ENCODE data around the gene PPM1L. TPM values are rescaled to one million over a fixed set of nuclear protein-coding genes. Genes with fewer than 3 reads are reported as not detected.

Gene PPM1L
- total RNA-seq, 1 experiment from 2014 or later, result 13.2 TPM

DNA sequence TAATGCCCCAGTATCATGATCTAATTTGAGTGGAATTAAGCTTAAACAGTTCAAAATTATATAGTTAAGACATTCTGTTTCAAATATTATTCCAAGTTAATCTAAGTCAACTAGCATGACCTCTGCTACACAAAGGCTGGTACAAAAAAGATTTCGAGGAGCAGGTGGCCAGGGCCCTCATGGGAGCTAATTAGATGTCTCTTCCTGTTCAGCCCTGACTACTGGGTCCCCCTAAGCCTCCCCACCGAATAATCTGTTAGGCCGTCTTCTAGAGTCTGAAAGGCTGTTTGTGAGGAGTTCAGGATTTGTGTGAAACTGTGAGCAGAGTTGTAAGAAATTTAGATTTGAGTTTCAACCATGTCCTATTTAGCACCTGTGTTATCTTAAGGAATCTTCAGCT lies 75.4 kb downstream of the PPM1L start:
- Histone ChIP-seq H3K27me3 (ENCODE audit: insufficient read depth, low read length) (no peaks in the 10 kb centered on the region), H3K36me3 (ENCODE audit: control insufficient read depth in 1 of 2, insufficient read depth in 2 of 2, low read length in 2 of 2) (no peaks in the 10 kb centered on the region), H3K79me2 (ENCODE audit: insufficient read depth, low read length) (no peaks in the 10 kb centered on the region), H3K4me1 (ENCODE audit: control insufficient read depth in 1 of 2, insufficient read depth in 2 of 2, low read length in 2 of 2) (no peaks in the 10 kb centered on the region), H3K9me2 (ENCODE audit: insufficient read depth) (no peaks in the 10 kb centered on the region), H3K4me2 (ENCODE audit: low read length) (no peak overlapping the region), H3K4me3 (replicated peaks in 1 of 2; ENCODE audit: low read depth in 1 of 2, low read length in 2 of 2) (no peak overlapping the region), H4K20me1 (ENCODE audit: insufficient read depth) (no peaks in the 10 kb centered on the region), H2AFZ (ENCODE audit: low read depth, low read length, poor library complexity, severe bottlenecking) (no peak overlapping the region), H3K9ac (ENCODE audit: low read length) (no peak overlapping the region), H3K27ac (ENCODE audit: low read depth, low read length) (no peak overlapping the region), H3K9me3 (ENCODE audit: control insufficient read depth in 1 of 2, insufficient read depth in 1 of 2, low read depth in 1 of 2, low read length in 2 of 2) (no peaks in the 10 kb centered on the region)
- DNase-seq (ENCODE audit: low read depth, low spot score) (no peak), ATAC-seq (no peak)
- ChIA-PET RAD21 (ENCODE audit: low non-redundant PET in 1 of 2, low total read pairs in 2 of 2, uncharacterized antibody in 2 of 2, unreplicated experiment in 2 of 2) (no interaction called here), POLR2A (interaction anchor here (1.1 kb wide), 1 partner anchor 19 kb away, joined by 3 read pairs; no protein-coding TSS in a partner anchor), CTCF (no interaction called here)
- BruUV-seq (replicated peaks), result no TSS peak
- intact Hi-C loops (cut with micrococcal nuclease), result no loop called here
- TF ChIP-seq CBX3 (IDR thresholded peaks at IDR 0.05; ENCODE audit: low read depth) (no peak), YY1 (IDR thresholded peaks at IDR 0.05; ENCODE audit: extremely low read depth, insufficient replicate concordance, low read depth, low read length) (no peak), ZFX (IDR thresholded peaks at IDR 0.05) (no peak), EZH2 (IDR thresholded peaks at IDR 0.05) (no peak), POLR2A (IDR thresholded peaks at IDR 0.05; ENCODE audit: borderline replicate concordance, extremely low read depth, insufficient read depth, insufficient read length) (no peak), SP1 (IDR thresholded peaks at IDR 0.05; ENCODE audit: low read depth) (no peak), ZNF274 (IDR thresholded peaks at IDR 0.05; ENCODE audit: low read depth, low read length) (no peak), SIN3A (IDR thresholded peaks at IDR 0.05; ENCODE audit: low read depth) (no peak), EGR1 (IDR thresholded peaks at IDR 0.05; ENCODE audit: low read depth) (no peak), RAD21 (IDR thresholded peaks at IDR 0.05; ENCODE audit: low read depth) (no peak), JUND (IDR thresholded peaks at IDR 0.05) (no peak)
- TF ChIP-seq, protein P1, sequence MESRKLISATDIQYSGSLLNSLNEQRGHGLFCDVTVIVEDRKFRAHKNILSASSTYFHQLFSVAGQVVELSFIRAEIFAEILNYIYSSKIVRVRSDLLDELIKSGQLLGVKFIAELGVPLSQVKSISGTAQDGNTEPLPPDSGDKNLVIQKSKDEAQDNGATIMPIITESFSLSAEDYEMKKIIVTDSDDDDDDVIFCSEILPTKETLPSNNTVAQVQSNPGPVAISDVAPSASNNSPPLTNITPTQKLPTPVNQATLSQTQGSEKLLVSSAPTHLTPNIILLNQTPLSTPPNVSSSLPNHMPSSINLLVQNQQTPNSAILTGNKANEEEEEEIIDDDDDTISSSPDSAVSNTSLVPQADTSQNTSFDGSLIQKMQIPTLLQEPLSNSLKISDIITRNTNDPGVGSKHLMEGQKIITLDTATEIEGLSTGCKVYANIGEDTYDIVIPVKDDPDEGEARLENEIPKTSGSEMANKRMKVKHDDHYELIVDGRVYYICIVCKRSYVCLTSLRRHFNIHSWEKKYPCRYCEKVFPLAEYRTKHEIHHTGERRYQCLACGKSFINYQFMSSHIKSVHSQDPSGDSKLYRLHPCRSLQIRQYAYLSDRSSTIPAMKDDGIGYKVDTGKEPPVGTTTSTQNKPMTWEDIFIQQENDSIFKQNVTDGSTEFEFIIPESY (IDR thresholded peaks at IDR 0.05; ENCODE audit: extremely low read depth, insufficient replicate concordance, low read length), result no peak
- TF ChIP-seq, protein P2, sequence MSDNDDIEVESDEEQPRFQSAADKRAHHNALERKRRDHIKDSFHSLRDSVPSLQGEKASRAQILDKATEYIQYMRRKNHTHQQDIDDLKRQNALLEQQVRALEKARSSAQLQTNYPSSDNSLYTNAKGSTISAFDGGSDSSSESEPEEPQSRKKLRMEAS (IDR thresholded peaks at IDR 0.05), result no peak
- TF ChIP-seq, protein P3, sequence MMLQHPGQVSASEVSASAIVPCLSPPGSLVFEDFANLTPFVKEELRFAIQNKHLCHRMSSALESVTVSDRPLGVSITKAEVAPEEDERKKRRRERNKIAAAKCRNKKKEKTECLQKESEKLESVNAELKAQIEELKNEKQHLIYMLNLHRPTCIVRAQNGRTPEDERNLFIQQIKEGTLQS (IDR thresholded peaks at IDR 0.05), result no peak
- TF ChIP-seq, protein P4, sequence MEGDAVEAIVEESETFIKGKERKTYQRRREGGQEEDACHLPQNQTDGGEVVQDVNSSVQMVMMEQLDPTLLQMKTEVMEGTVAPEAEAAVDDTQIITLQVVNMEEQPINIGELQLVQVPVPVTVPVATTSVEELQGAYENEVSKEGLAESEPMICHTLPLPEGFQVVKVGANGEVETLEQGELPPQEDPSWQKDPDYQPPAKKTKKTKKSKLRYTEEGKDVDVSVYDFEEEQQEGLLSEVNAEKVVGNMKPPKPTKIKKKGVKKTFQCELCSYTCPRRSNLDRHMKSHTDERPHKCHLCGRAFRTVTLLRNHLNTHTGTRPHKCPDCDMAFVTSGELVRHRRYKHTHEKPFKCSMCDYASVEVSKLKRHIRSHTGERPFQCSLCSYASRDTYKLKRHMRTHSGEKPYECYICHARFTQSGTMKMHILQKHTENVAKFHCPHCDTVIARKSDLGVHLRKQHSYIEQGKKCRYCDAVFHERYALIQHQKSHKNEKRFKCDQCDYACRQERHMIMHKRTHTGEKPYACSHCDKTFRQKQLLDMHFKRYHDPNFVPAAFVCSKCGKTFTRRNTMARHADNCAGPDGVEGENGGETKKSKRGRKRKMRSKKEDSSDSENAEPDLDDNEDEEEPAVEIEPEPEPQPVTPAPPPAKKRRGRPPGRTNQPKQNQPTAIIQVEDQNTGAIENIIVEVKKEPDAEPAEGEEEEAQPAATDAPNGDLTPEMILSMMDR (IDR thresholded peaks at IDR 0.05 in 2 of 3, conservative IDR thresholded peaks at IDR 0.05 in 1 of 3; ENCODE audit: borderline replicate concordance in 1 of 3, insufficient read depth in 1 of 3, low read depth in 2 of 3, low read length in 2 of 3), result no peak

Data from HCT116 (cell line).